HepG2 (cell line): ENCODE results near the gene ERMARD. TPM values are rescaled to one million over a fixed set of nuclear protein-coding genes. Genes with fewer than 3 reads are reported as not detected.

ENCODE experiments used
- ATAC-seq: fragments of 200-7000 bp; cut with Tn5 transposase; 3 replicates; pipeline ENCODE4 v1.9.1; 2020; ENCODE audit warnings: mild to moderate bottlenecking, moderate library complexity
- BruUV-seq: library from RNA; stranded (reverse); fragments of 400-500 nt; replicated peaks from 2 replicates; lab custom pipeline; 2021; lab: Mats Ljungman, UMichigan
- CTCF ChIA-PET: fragments of 300-600 bp; formaldehyde crosslinking; extraction: SDS; loops from one replicate; lab custom pipeline; 2021; ENCODE audit warnings: low total read pairs, inconsistent platforms, low intra/inter-chr PET ratio; lab: Yijun Ruan, JAX
- POLR2A ChIA-PET: fragments of 350-600 bp; sonication (Branson Sonifier 250); formaldehyde crosslinking; loops from one replicate; lab custom pipeline; 2020; ENCODE audit warnings: antibody characterized with exemption, inconsistent platforms; lab: Yijun Ruan, JAX
- DNase-seq: peaks from one replicate; pipeline ENCODE4 v3.0.0-alpha.2; 2015; ENCODE audit warnings: low spot score
- FAIRE-seq: peaks from 3 replicates; lab custom pipeline; 2011; peaks lifted over from hg19 to GRCh38; lab: Jason Lieb, UNC
- H2AFZ ChIP-seq: one replicate; pipeline ENCODE4 v1.6.1; 2011; ENCODE audit warnings: low read length, inconsistent platforms
- H3K27ac ChIP-seq: fragments of 300-600 bp; 3 replicates; pipeline ENCODE4 v1.8.0; 2011; ENCODE audit warnings: mixed run types, mild to moderate bottlenecking, mixed read lengths, low read length, inconsistent platforms; ENCODE audit not compliant: insufficient read depth; ENCODE audit errors: extremely low read length
- H3K27me3 ChIP-seq, 2 experiments: fragments of 200-600 bp in 1 of 2; 2 replicates in 1 of 2; 3 replicates in 1 of 2; pipeline versions ENCODE4 v1.6.0 to v1.8.0; 2011; ENCODE audit warnings: low read length in 2 of 2, mild to moderate bottlenecking in 2 of 2, moderate library complexity in 2 of 2, inconsistent platforms in 1 of 2; ENCODE audit not compliant: insufficient read depth in 2 of 2, control insufficient read depth in 1 of 2
- H3K36me3 ChIP-seq, 2 experiments: fragments of 200-600 bp in 1 of 2; replicated peaks in 1 of 2; 2 replicates in 1 of 2; 3 replicates in 1 of 2; pipeline versions ENCODE4 v1.5.1 to v1.8.0; 2011; ENCODE audit warnings: low read length in 2 of 2, inconsistent platforms in 1 of 2; ENCODE audit not compliant: insufficient read depth in 2 of 2, control insufficient read depth in 1 of 2
- H3K4me1 ChIP-seq: 2 replicates; pipeline ENCODE4 v1.5.1; 2012; ENCODE audit warnings: low read length, inconsistent platforms; ENCODE audit not compliant: insufficient read depth
- H3K4me2 ChIP-seq: 2 replicates; pipeline ENCODE4 v1.6.0; 2011; ENCODE audit warnings: low read depth, low read length, inconsistent platforms
- H3K4me3 ChIP-seq, 3 experiments: fragments of 200-600 bp in 1 of 3; sonication (generic), shearing (Covaris generic) in 1 of 3; replicated peaks in 1 of 3; 2 replicates each; pipeline ENCODE4 v1.5.1; 2011 to 2016; ENCODE audit warnings: low read length in 3 of 3, inconsistent platforms in 2 of 3, low read depth in 2 of 3, mild to moderate bottlenecking in 2 of 3, control low read depth in 1 of 3, mixed read lengths in 1 of 3; ENCODE audit not compliant: insufficient read depth in 1 of 3
- H3K79me2 ChIP-seq: one replicate; pipeline ENCODE4 v1.6.1; 2011; ENCODE audit warnings: low read length, inconsistent platforms; ENCODE audit not compliant: insufficient read depth
- H3K9ac ChIP-seq: 2 replicates; pipeline ENCODE4 v1.6.0; 2011; ENCODE audit warnings: mild to moderate bottlenecking, low read depth, low read length, inconsistent platforms; ENCODE audit not compliant: insufficient read depth
- H3K9me3 ChIP-seq: 2 replicates; pipeline ENCODE4 v1.5.1; 2012; ENCODE audit warnings: mild to moderate bottlenecking, low read length
- H4K20me1 ChIP-seq: 2 replicates; pipeline ENCODE4 v1.6.0; 2011; ENCODE audit warnings: inconsistent platforms, mild to moderate bottlenecking, low read length, moderate library complexity; ENCODE audit not compliant: insufficient read depth
- ARID3A ChIP-seq: IDR thresholded peaks from 2 replicates; pipeline ENCODE4 v1.6.1; 2012; ENCODE audit warnings: low read depth, low read length, improper control_type of control experiment
- GABPA ChIP-seq, 2 experiments: IDR thresholded peaks; 2 replicates each; pipeline ENCODE4 v1.6.1; 2011 to 2016; ENCODE audit warnings: low read depth in 2 of 2, low read length in 1 of 2, missing biosample characterization in 1 of 2, missing genetic modification characterization in 1 of 2
- KDM2A ChIP-seq: sonication (generic); formaldehyde crosslinking; IDR thresholded peaks from 2 replicates; pipeline ENCODE4 v1.4.0; 2020; ENCODE audit warnings: low read depth, missing genetic modification reagents, borderline replicate concordance
- NFAT5 ChIP-seq: sonication (generic); formaldehyde crosslinking; IDR thresholded peaks from 2 replicates; pipeline ENCODE4 v1.4.0; 2020; ENCODE audit warnings: missing genetic modification reagents
- NFKBIZ ChIP-seq: IDR thresholded peaks from 2 replicates; pipeline ENCODE4 v1.6.1; 2018; ENCODE audit warnings: missing genetic modification reagents, missing compliant biosample characterization
- RBM39 ChIP-seq: fragments of 200-400 bp; formaldehyde crosslinking; IDR thresholded peaks from one replicate; pipeline ENCODE4 v1.6.1; 2018; ENCODE audit warnings: antibody characterized with exemption, mild to moderate bottlenecking, low read depth, low read length; ENCODE audit not compliant: poor library complexity, severe bottlenecking
- SOX13 ChIP-seq, 3 experiments: fragments of 450-650 bp in 1 of 3; sonication (generic) in 1 of 3; formaldehyde crosslinking in 1 of 3; IDR thresholded peaks in 2 of 3; conservative IDR thresholded peaks in 1 of 3; 2 replicates each; pipeline versions ENCODE4 v1.5.0 to v1.6.1; 2016 to 2020; ENCODE audit warnings: antibody characterized with exemption in 1 of 3, mild to moderate bottlenecking in 1 of 3, missing compliant biosample characterization in 1 of 3, missing genetic modification reagents in 1 of 3, moderate library complexity in 1 of 3
- ZNF253 ChIP-seq: sonication (generic); formaldehyde crosslinking; IDR thresholded peaks from 2 replicates; pipeline ENCODE4 v1.8.0; 2022; ENCODE audit warnings: mild to moderate bottlenecking, missing genetic modification reagents, borderline replicate concordance
- ZNF3 ChIP-seq: IDR thresholded peaks from 2 replicates; pipeline ENCODE4 v1.7.0; 2017; ENCODE audit warnings: inconsistent platforms
- ZNF317 ChIP-seq: sonication (generic); formaldehyde crosslinking; IDR thresholded peaks from 2 replicates; pipeline ENCODE4 v1.5.0; 2020; ENCODE audit warnings: mild to moderate bottlenecking, missing genetic modification reagents
- ZNF350 ChIP-seq: sonication (generic); formaldehyde crosslinking; IDR thresholded peaks from 2 replicates; pipeline ENCODE4 v1.4.0; 2020; ENCODE audit warnings: mild to moderate bottlenecking, low read depth, missing genetic modification reagents, borderline replicate concordance
- ZNF878 ChIP-seq: sonication (generic); formaldehyde crosslinking; IDR thresholded peaks from 2 replicates; pipeline ENCODE4 v1.8.1; 2023; ENCODE audit warnings: mild to moderate bottlenecking, missing genetic modification reagents, moderate library complexity
- WGBS: methylation state at CpG from one replicate; pipeline ENCODE4 v1.1.6; 2017; ENCODE audit warnings: low lambda C conversion rate; 5-methylcytosine and 5-hydroxymethylcytosine counted together
- in situ Hi-C: cut with HindIII; loops from 2 replicates; pipeline ENCODE4 v1.10.0; 2017; ENCODE audit warnings: low pct_unique_long_range_greater_than_20kb; ENCODE audit not compliant: extremely low pct_ligation_motif_present
- intact Hi-C: fragments of 100-400 bp; cut with micrococcal nuclease; formaldehyde crosslinking; loops from one replicate; pipeline ENCODE4 v1.10.0; 2022; ENCODE audit not compliant: unreplicated experiment
- polyA plus RNA-seq, 8 experiments: library from polyadenylated mRNA; depleted of rRNA in 3 of 8; stranded (reverse) in 7 of 8; unstranded in 1 of 8; fragments of >200 nt; fragmentation: Illumina TruSeq in 4 of 8; extraction: Trizol in 4 of 8; gene quantifications; 2 replicates each; pipeline versions ENCODE4 v1.2.1 to v1.2.3, GENCODE V29; 2011 to 2016; ENCODE audit warnings: low read depth in 4 of 8, missing spikeins in 1 of 8, mixed read lengths in 1 of 8; ENCODE audit not compliant: insufficient read depth in 1 of 8
- total RNA-seq, 5 experiments: library from RNA; depleted of rRNA; stranded (reverse); fragments of >200 nt; fragmentation: Illumina TruSeq; extraction: Trizol; gene quantifications; 2 replicates each; pipeline ENCODE4 v1.2.3, GENCODE V29; 2016; ENCODE audit warnings: low read depth in 1 of 5

Gene ERMARD
- total and polyA plus RNA-seq, 2 of the 13 experiments (the other 11 are each of a cell fraction or from before 2014, with no cell fraction given), result 8.8 to 10.7 TPM

- H3K27ac ChIP-seq, result peak overlapping the region; percentile 82
- in situ Hi-C loops, result no loop called here
- H2AFZ ChIP-seq, result peak overlapping the region; percentile 18
- no peaks in the 10 kb centered on the region for H4K20me1 ChIP-seq
- no peaks in the 10 kb centered on the region for H3K36me3 ChIP-seq
- peak overlapping the region; percentile 99 for H3K4me2 ChIP-seq
- ATAC-seq, result peak; percentile 41
- no peaks in the 10 kb centered on the region for H3K9me3 ChIP-seq
- ChIA-PET POLR2A (interaction anchor here (1.0 to 8.7 kb wide), 9 partner anchors 9 to 753 kb away, joined by 3 to 198 read pairs (median 11); partner anchors contain the start of genes C6orf120, DYNLT2, ERMARD and PHF10), CTCF (no interaction called here)
- 31% methylated on average over 15 of the region's 31 CpGs for WGBS
- FAIRE-seq, result no peak
- H3K4me3 ChIP-seq, result peak overlapping the region; percentile 41 to 74 (median 51)
- peaks cover 7% of the 10 kb centered on the region for H3K79me2 ChIP-seq
- TSS peak; percentile 15 for BruUV-seq
- intact Hi-C loops, result loop anchor here (2.0 to 5.0 kb wide), 2 partner anchors 509 to 751 kb away; partner anchors contain the start of genes PSMB1 and TBP
- H3K27me3 ChIP-seq, result no peaks in the 10 kb centered on the region
- DNase-seq, result no peak
- peak overlapping the region; percentile 63 for H3K9ac ChIP-seq
- peaks cover 73% of the 10 kb centered on the region for H3K4me1 ChIP-seq
- TF ChIP-seq SOX13 (IDR thresholded peaks at IDR 0.05) (no peak), SOX13 (CRISPR knock-in tag; conservative IDR thresholded peaks at IDR 0.05 in 1 of 2, IDR thresholded peaks at IDR 0.05 in 1 of 2) (0 out of 4 replicates have a peak, but pooled peaks of 1 of the 2 experiments have one; percentile 25), NFAT5 (CRISPR knock-in tag) (0 out of 2 replicates have a peak, but pooled peaks have one; percentile 28), ZNF3 (no peak), ZNF317 (CRISPR knock-in tag) (0 out of 2 replicates have a peak, but pooled peaks have one; percentile 43), GABPA (IDR thresholded peaks at IDR 0.05; ENCODE audit: low read depth, low read length) (no peak), GABPA (CRISPR knock-in tag; IDR thresholded peaks at IDR 0.05; ENCODE audit: low read depth) (no peak), ZNF350 (CRISPR knock-in tag) (peak; percentile 60; the same call in 1 of the 2 replicates), ARID3A (no peak), ZNF878 (no peak), NFKBIZ (CRISPR knock-in tag) (no peak), RBM39 (peak; percentile 37), ZNF253 (CRISPR knock-in tag) (peak; percentile 62; the same call in 1 of the 2 replicates), KDM2A (CRISPR knock-in tag) (no peak; the same call in 1 of the 2 replicates)
These were observed 50.2 kb downstream of the ERMARD start for GRCh38 chr6:169801396-169802160.
